Measurements from ENCODE around the gene INS. TPM values are rescaled to one million over a fixed set of nuclear protein-coding genes. Genes with fewer than 3 reads are reported as not detected.

INS gene
- total RNA-seq, 2 donors from 2014 or later = not detected

GRCh38 chr11:2197771-2198520, 36.9 kb upstream of the INS start:
- no peak for DNase-seq
- Mint-ChIP-seq H3K4me3 (no peak overlapping the region), H3K27ac (no peak overlapping the region)

GRCh38 chr11:2196970-2197770, 36.2 kb upstream of the INS start:
- Histone ChIP-seq H3K9ac (ENCODE audit: extremely low read depth, low read length, poor library complexity, severe bottlenecking) (no peak overlapping the region), H3K4me3 (ENCODE audit: low read length) (no peak overlapping the region), H3K27ac (ENCODE audit: low read depth, low read length) (no peak overlapping the region), H3K9me3 (ENCODE audit: control insufficient read depth, low read length) (no peaks in the 10 kb centered on the region), H3K4me1 (ENCODE audit: control insufficient read depth, insufficient read depth, low read length) (no peaks in the 10 kb centered on the region), H3K27me3 (ENCODE audit: control insufficient read depth, insufficient read depth, low read length, poor library complexity, severe bottlenecking) (peaks cover 10% of the 10 kb centered on the region), H3K36me3 (ENCODE audit: control insufficient read depth, insufficient read depth, low read length) (no peaks in the 10 kb centered on the region)
- DNase-seq = peak; percentile 94
- Mint-ChIP-seq H3K4me1 (no peaks in the 10 kb centered on the region), H3K9me3 (no peaks in the 10 kb centered on the region), H3K4me3 (no peak overlapping the region), H3K27ac (no peak overlapping the region), H3K27me3 (ENCODE audit: insufficient read depth) (peaks cover 19% of the 10 kb centered on the region), H3K36me3 (ENCODE audit: low read depth) (no peaks in the 10 kb centered on the region)
- TF ChIP-seq CTCF (conservative IDR thresholded peaks at IDR 0.05) = peak; percentile 87
- 46 to 50% methylated on average over 4 to 23 of the region's 23 CpGs for WGBS, 2 experiments (ENCODE audit: insufficient coverage in 1 of 2, insufficient read length in 1 of 2)

More at GRCh38 chr11:2197771-2198520, 36.9 kb upstream of the INS start:
- H3K27ac ChIP-seq (ENCODE audit: low read depth, low read length) = no peak overlapping the region
- TF ChIP-seq CTCF (conservative IDR thresholded peaks at IDR 0.05) = no peak
- H3K4me3 ChIP-seq (ENCODE audit: low read length) = no peak overlapping the region
- H3K4me1 ChIP-seq (ENCODE audit: control insufficient read depth, insufficient read depth, low read length) = no peaks in the 10 kb centered on the region
- peaks cover 19% of the 10 kb centered on the region for H3K27me3 Mint-ChIP-seq (ENCODE audit: insufficient read depth)
- no peaks in the 10 kb centered on the region for H3K9me3 Mint-ChIP-seq
- no peaks in the 10 kb centered on the region for H3K9me3 ChIP-seq (ENCODE audit: control insufficient read depth, low read length)
- H3K36me3 ChIP-seq (ENCODE audit: control insufficient read depth, insufficient read depth, low read length) = no peaks in the 10 kb centered on the region
- H3K27me3 ChIP-seq (ENCODE audit: control insufficient read depth, insufficient read depth, low read length, poor library complexity, severe bottlenecking) = peaks cover 10% of the 10 kb centered on the region
- H3K4me1 Mint-ChIP-seq = no peaks in the 10 kb centered on the region
- WGBS, 2 experiments (ENCODE audit: insufficient coverage in 1 of 2, insufficient read length in 1 of 2) = 90 to 91% methylated on average over 13 to 28 of the region's 28 CpGs
- H3K9ac ChIP-seq (ENCODE audit: extremely low read depth, low read length, poor library complexity, severe bottlenecking) = no peak overlapping the region
- H3K36me3 Mint-ChIP-seq (ENCODE audit: low read depth) = no peaks in the 10 kb centered on the region

GRCh38 chr11:2195756-2196088, 34.7 kb upstream of the INS start:
- Mint-ChIP-seq H3K4me1 (no peaks in the 10 kb centered on the region), H3K27me3 (ENCODE audit: insufficient read depth) (peaks cover 24% of the 10 kb centered on the region), H3K36me3 (ENCODE audit: low read depth) (no peaks in the 10 kb centered on the region), H3K27ac (no peak overlapping the region), H3K9me3 (no peaks in the 10 kb centered on the region), H3K4me3 (no peak overlapping the region)
- WGBS, 2 experiments (ENCODE audit: insufficient coverage in 1 of 2, insufficient read length in 1 of 2) = 88% methylated on average over 2 to 7 of the region's 7 CpGs
- Histone ChIP-seq H3K4me3 (ENCODE audit: low read length) (no peak overlapping the region), H3K36me3 (ENCODE audit: control insufficient read depth, insufficient read depth, low read length) (no peaks in the 10 kb centered on the region), H3K27me3 (ENCODE audit: control insufficient read depth, insufficient read depth, low read length, poor library complexity, severe bottlenecking) (peaks cover 10% of the 10 kb centered on the region), H3K4me1 (ENCODE audit: control insufficient read depth, insufficient read depth, low read length) (no peaks in the 10 kb centered on the region), H3K9ac (ENCODE audit: extremely low read depth, low read length, poor library complexity, severe bottlenecking) (no peak overlapping the region), H3K9me3 (ENCODE audit: control insufficient read depth, low read length) (no peaks in the 10 kb centered on the region), H3K27ac (ENCODE audit: low read depth, low read length) (no peak overlapping the region)
- no peak for TF ChIP-seq CTCF (conservative IDR thresholded peaks at IDR 0.05)
- no peak for DNase-seq

All from endodermal cell (in vitro differentiated cells).